Left cardiac atrium (tissue), 4 donors: ENCODE measurements around the gene TRIM9. TPM values are rescaled to one million over a fixed set of nuclear protein-coding genes. Genes with fewer than 3 reads are reported as not detected.

ENCODE experiments used
- ATAC-seq, 2 donors: fragments of 200-7000 bp; cut with Tn5 transposase; one replicate each; pipeline ENCODE4 v1.9.1; 2020; ENCODE audit warnings: mild to moderate bottlenecking in 2 of 2, moderate library complexity in 2 of 2
- DNase-seq: peaks from one replicate; pipeline ENCODE4 v3.0.0-alpha.2; 2020
- intact Hi-C, 2 donors: fragments of 100-400 bp; cut with DNase I; formaldehyde crosslinking; loops; one replicate each; pipeline versions ENCODE4 v1.14.1 to v1.15.1; 2022 to 2023
- total RNA-seq, 2 donors: library from RNA; stranded (reverse); fragmentation: NEBNext Ultra II Directional; extraction: Animal tissue kit (Norgen Biotek cat#: 25700); gene quantifications; one replicate each; pipeline ENCODE4 v1.2.1, GENCODE V29; 2021
- donor health status: DM: no; HTN: yes; CAD: no.
- donor health status: DM: no; HTN: yes; CAD: no; lungs with severe emphysema.
- donor health status: DM: yes; HTN: yes; CAD: no.
- donor health status: Dilated cardiomyopathy.

The TRIM9 gene
- total RNA-seq, 2 donors from 2014 or later, result 0.24 to 0.89 TPM

- ATAC-seq, result no peak
- intact Hi-C loops, result no loop called here
- DNase-seq, result no peak
These were observed 24.2 kb downstream of the TRIM9 start for GRCh38 chr14:51070726-51071125.

- ATAC-seq (no peak), DNase-seq (no peak)
- intact Hi-C loops, result no loop called here
These were observed 25.9 kb downstream of the TRIM9 start for GRCh38 chr14:51069055-51069454.

GRCh38 chr14:51068268-51068667 is 26.6 kb downstream of the TRIM9 start:
- intact Hi-C loops, result no loop called here
- ATAC-seq, result no peak
- no peak for DNase-seq

GRCh38 chr14:51067295-51067694 is 27.6 kb downstream of the TRIM9 start:
- ATAC-seq, result peak in 1 of 2 donors; percentile 29
- intact Hi-C loops, result no loop called here
- DNase-seq, result no peak

- ATAC-seq, result no peak
- intact Hi-C loops, result no loop called here
- DNase-seq, result no peak
These were observed 28.3 kb downstream of the TRIM9 start for GRCh38 chr14:51066576-51066975.

- intact Hi-C loops, result no loop called here
- no peak for DNase-seq
- no peak for ATAC-seq
These were observed 35.9 kb downstream of the TRIM9 start for GRCh38 chr14:51059032-51059431.

GRCh38 chr14:51058382-51058781 is 36.5 kb downstream of the TRIM9 start:
- DNase-seq (no peak), ATAC-seq (no peak)
- intact Hi-C loops, result no loop called here

- DNase-seq (no peak), ATAC-seq (no peak)
- intact Hi-C loops, result no loop called here
These were observed 38.5 kb downstream of the TRIM9 start for GRCh38 chr14:51056421-51056820.

GRCh38 chr14:51053157-51053556 is 41.7 kb downstream of the TRIM9 start:
- ATAC-seq (no peak), DNase-seq (no peak)
- intact Hi-C loops, result no loop called here

- intact Hi-C loops, result no loop called here
- ATAC-seq (no peak), DNase-seq (no peak)
These were observed 49.9 kb downstream of the TRIM9 start for GRCh38 chr14:51044961-51045360.

- intact Hi-C loops, result no loop called here
- ATAC-seq (no peak), DNase-seq (no peak)
These were observed 53.0 kb downstream of the TRIM9 start for GRCh38 chr14:51041883-51042282.

- intact Hi-C loops, result no loop called here
- DNase-seq (no peak), ATAC-seq (no peak)
These were observed 53.8 kb downstream of the TRIM9 start for GRCh38 chr14:51041108-51041531.

GRCh38 chr14:51039252-51039651 is 55.7 kb downstream of the TRIM9 start:
- ATAC-seq (no peak), DNase-seq (no peak)
- intact Hi-C loops, result no loop called here

- no peak for DNase-seq
- intact Hi-C loops, result no loop called here
- no peak for ATAC-seq
These were observed 59.2 kb downstream of the TRIM9 start for GRCh38 chr14:51035611-51036192.

GRCh38 chr14:51028851-51029754 is 65.8 kb downstream of the TRIM9 start:
- ATAC-seq (no peak), DNase-seq (no peak)
- intact Hi-C loops, result no loop called here

- intact Hi-C loops, result no loop called here
- ATAC-seq, result no peak
- no peak for DNase-seq
These were observed 66.5 kb downstream of the TRIM9 start for GRCh38 chr14:51028361-51028760.

GRCh38 chr14:51024377-51024776 is 70.5 kb downstream of the TRIM9 start:
- DNase-seq (no peak), ATAC-seq (no peak)
- intact Hi-C loops, result no loop called here

- no peak for DNase-seq
- intact Hi-C loops, result no loop called here
- no peak for ATAC-seq
These were observed 70.9 kb downstream of the TRIM9 start for GRCh38 chr14:51023964-51024363.

GRCh38 chr14:51022769-51023168 is 72.1 kb downstream of the TRIM9 start:
- intact Hi-C loops, result no loop called here
- no peak for DNase-seq
- no peak for ATAC-seq

- peak; percentile 25 to 68 for ATAC-seq
- DNase-seq, result no peak
- intact Hi-C loops, result no loop called here
These were observed 74.7 kb downstream of the TRIM9 start for GRCh38 chr14:51020024-51020710.
